Kidney epithelial cell (primary cell): Measurements from ENCODE around the gene TMEM26. TPM values are rescaled to one million over a fixed set of nuclear protein-coding genes. Genes with fewer than 3 reads are reported as not detected.
"Not testable (repeated sequence)": the region's sequence is repeated elsewhere in the genome, so short reads cannot be mapped to it uniquely, and the experiment has no call there.

Experiments used
- DNase-seq: peaks from one replicate; pipeline ENCODE4 v3.0.0-alpha.2; 2010; ENCODE audit warnings: low read depth
- H3K27me3 ChIP-seq: 2 replicates; pipeline ENCODE4 v1.6.0; 2011; ENCODE audit warnings: low read length; ENCODE audit not compliant: control insufficient read depth, insufficient read depth
- H3K36me3 ChIP-seq: 2 replicates; pipeline ENCODE4 v1.5.1; 2011; ENCODE audit warnings: low read length; ENCODE audit not compliant: control insufficient read depth, insufficient read depth
- H3K4me3 ChIP-seq: 2 replicates; pipeline ENCODE4 v1.5.1; 2011; ENCODE audit warnings: low read depth, mild to moderate bottlenecking, control low read depth, low read length
- CTCF ChIP-seq: IDR thresholded peaks from 2 replicates; pipeline ENCODE4 v1.5.1; 2011; ENCODE audit warnings: mild to moderate bottlenecking, moderate library complexity, low read length, control low read depth, inconsistent platforms; ENCODE audit not compliant: insufficient read depth, poor library complexity, severe bottlenecking
- total RNA-seq: library from RNA; depleted of rRNA; stranded (reverse); fragments of >200 nt; gene quantifications from 2 replicates; pipeline ENCODE4 v1.2.3, GENCODE V29; 2015

The TMEM26 gene
- total RNA-seq, 1 donor from 2014 or later: 0.33 TPM

- H3K27me3 ChIP-seq: no peaks in the 10 kb centered on the region
- no peak for DNase-seq
- TF ChIP-seq CTCF: no peak
- H3K36me3 ChIP-seq: no peaks in the 10 kb centered on the region
- no peak overlapping the region for H3K4me3 ChIP-seq
Observed at GRCh38 chr10:61391281-61391680, 61.9 kb downstream of the TMEM26 start.

- TF ChIP-seq CTCF: no peak
- DNase-seq: no peak
- H3K27me3 ChIP-seq: no peaks in the 10 kb centered on the region
- no peak overlapping the region for H3K4me3 ChIP-seq
- no peaks in the 10 kb centered on the region for H3K36me3 ChIP-seq
Observed at GRCh38 chr10:61390851-61391250, 62.3 kb downstream of the TMEM26 start.

- Histone ChIP-seq H3K4me3 (no peak overlapping the region), H3K36me3 (no peaks in the 10 kb centered on the region), H3K27me3 (no peaks in the 10 kb centered on the region)
- DNase-seq: no peak
- no peak for TF ChIP-seq CTCF
Observed at GRCh38 chr10:61389887-61390286, 63.3 kb downstream of the TMEM26 start.

GRCh38 chr10:61388986-61389385, 64.2 kb downstream of the TMEM26 start:
- not testable (repeated sequence) for DNase-seq, H3K36me3 ChIP-seq, H3K27me3 ChIP-seq, H3K4me3 ChIP-seq

- Histone ChIP-seq H3K27me3 (no peaks in the 10 kb centered on the region), H3K36me3 (no peaks in the 10 kb centered on the region), H3K4me3 (no peak overlapping the region)
- DNase-seq: no peak
- no peak for TF ChIP-seq CTCF
Observed at GRCh38 chr10:61385231-61386001, 67.8 kb downstream of the TMEM26 start.

GRCh38 chr10:61381153-61381552, 72.0 kb downstream of the TMEM26 start:
- DNase-seq: not testable (repeated sequence)

GRCh38 chr10:61378865-61379264, 74.3 kb downstream of the TMEM26 start:
- Histone ChIP-seq H3K4me3 (no peak overlapping the region), H3K36me3 (no peaks in the 10 kb centered on the region), H3K27me3 (no peaks in the 10 kb centered on the region)
- TF ChIP-seq CTCF: no peak
- DNase-seq: no peak

More at GRCh38 chr10:61381153-61381552, 72.0 kb downstream of the TMEM26 start:
- H3K4me3 ChIP-seq, H3K36me3 ChIP-seq, H3K27me3 ChIP-seq: not testable (repeated sequence)
